Glomerular endothelial cell (primary cell): ENCODE data around the gene TCEAL3. TPM values are rescaled to one million over a fixed set of nuclear protein-coding genes. Genes with fewer than 3 reads are reported as not detected.
"Not testable (repeated sequence)": the region's sequence is repeated elsewhere in the genome, so short reads cannot be mapped to it uniquely, and the experiment has no call there.

Source experiments
- DNase-seq: peaks from one replicate; pipeline ENCODE4 v3.0.0-alpha.2; 2011; ENCODE audit warnings: low read depth, low spot score; ENCODE audit errors: extremely low read depth
- total RNA-seq: library from RNA; depleted of rRNA; stranded (reverse); fragments of >200 nt; gene quantifications from 2 replicates; pipeline ENCODE4 v1.2.3, GENCODE V29; 2015

TCEAL3 gene
- total RNA-seq, 1 donor from 2014 or later, result 19.0 TPM

GRCh38 chrX:103624111-103624510 is 16.3 kb downstream of the TCEAL3 start:
- DNase-seq, result no peak

- peak; percentile 36 for DNase-seq
These were observed 19.1 kb downstream of the TCEAL3 start for GRCh38 chrX:103626855-103627254.

DNA sequence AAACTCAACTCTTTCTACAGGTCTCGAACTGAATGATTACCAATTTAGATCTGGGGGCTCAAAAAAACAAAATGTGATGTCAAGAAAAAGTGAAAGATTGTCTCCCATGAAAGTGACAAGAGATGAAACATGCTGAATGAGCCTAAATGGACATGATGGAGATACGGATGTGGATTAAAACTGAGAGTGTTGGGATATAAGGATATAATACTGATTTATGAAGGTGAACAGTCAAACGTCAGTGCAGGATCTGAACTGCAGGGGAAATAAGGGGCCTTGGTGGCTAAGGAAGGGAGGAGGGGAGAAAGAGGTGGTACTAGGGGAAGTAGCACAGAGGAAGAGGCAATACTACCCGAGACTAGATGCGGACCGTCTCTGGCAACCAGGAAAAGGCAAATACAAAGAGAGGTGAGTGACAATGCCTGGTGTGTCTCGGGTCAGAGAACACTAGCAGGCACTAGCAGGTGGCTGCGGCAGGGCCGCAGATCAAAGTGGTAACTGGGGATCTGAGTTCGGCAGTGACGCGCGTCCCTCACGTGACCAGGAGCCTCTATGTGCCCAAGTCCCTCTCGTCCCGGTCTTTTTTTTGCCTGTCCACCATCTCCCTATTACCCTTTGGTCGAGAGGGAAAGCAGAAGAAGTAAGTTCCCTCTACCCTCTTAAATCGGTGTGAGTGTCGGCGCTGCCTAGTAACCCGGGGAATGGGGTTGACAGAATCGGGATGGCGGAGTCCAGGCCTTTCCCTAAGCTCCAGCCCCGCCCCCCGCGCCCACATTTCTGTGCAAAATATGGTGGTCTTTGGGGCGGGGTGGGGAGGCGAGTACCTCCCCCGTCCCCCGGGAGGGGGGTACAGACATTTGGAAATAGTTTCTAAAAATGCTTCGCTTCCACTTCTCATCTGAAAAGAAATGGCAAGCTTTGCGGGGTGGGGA is 20.9 kb downstream of the TCEAL3 start, which contains the start of gene TCEAL1:
TCEAL1 (plus strand) TSS at position 590 of the 932 bp plus-strand sequence. CDS start 942 bp downstream, outside the sequence.
- DNase-seq, result no peak

- DNase-seq, result no peak
These were observed 21.8 kb downstream of the TCEAL3 start for GRCh38 chrX:103629318-103630170.

GRCh38 chrX:103630171-103630511 is 22.4 kb downstream of the TCEAL3 start:
- DNase-seq, result no peak

DNA sequence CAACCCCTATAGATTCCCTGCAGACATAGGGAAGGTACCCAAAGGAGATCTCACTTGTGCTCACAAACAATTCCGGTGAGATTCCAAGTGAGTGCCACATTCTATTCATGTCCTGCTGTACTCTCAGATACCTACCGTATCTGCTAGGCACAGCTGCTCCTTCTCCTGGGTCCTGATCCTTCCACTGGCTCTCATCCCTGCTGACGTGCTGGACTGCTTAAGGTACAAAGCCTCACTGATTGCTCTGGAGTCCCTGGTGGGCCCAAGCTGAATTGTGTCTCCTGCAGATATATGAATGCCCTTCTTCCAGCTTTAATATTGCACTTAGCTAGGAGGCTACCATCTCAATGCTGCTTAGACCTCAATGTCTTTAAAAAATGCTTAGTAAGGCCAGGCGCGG is 23.4 kb downstream of the TCEAL3 start:
- DNase-seq, result no peak

DNA sequence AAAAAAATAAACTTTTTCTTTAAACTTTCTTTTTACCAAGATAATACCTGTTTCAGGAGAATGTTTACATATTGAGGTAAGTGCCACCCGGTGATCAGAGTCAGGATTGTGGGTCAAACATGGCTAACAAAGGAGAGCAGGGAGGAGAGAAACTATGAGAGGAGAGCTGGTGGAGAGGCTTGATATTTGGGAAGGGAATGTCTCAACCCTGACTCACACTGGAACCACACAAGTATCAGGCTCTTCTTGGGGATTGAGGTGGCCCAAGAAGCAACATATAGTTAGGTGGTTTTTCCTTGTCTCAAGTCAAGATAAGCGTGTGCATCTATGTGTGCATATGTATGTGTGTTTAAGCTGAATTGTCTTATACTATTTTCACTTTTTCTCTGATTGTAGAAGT is 27.7 kb downstream of the TCEAL3 start:
- DNase-seq, result no peak

DNA sequence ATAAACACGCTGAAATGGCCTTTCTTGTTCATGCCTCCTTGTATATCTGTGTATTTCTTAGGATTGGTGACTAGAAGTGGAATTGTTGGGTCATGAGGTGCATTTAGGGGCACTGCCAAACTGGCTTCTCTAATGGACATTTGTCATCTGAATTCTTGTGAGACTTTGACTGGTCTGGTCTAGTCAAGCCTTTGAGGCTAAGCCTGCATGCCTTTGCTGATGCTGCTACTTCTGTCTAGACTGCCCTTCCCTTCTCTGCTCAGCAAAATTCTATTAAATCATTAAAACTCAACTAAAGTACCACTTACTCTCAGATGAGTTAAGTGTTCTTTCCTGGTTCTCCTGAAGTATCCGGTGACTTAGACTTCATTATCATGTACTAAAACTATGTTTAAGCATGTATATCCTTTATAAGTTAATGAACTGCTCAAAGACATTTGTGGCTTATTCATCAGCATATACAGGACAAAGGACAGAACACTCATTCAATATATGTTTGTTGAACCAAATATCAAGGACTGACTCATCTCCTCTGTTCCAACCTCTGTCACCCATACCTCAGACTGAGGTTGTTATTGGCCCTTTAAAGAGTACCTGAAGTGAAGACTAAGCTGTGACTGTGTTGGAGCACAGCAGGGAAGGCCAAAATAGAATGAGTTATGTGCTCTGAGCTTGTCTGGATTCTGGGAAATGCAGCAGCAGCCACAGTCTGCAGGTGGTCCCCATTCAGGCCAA is 30.0 kb downstream of the TCEAL3 start:
- DNase-seq, result no peak

- not testable (repeated sequence) for DNase-seq
These were observed 30.9 kb downstream of the TCEAL3 start for GRCh38 chrX:103638479-103639346.

DNA sequence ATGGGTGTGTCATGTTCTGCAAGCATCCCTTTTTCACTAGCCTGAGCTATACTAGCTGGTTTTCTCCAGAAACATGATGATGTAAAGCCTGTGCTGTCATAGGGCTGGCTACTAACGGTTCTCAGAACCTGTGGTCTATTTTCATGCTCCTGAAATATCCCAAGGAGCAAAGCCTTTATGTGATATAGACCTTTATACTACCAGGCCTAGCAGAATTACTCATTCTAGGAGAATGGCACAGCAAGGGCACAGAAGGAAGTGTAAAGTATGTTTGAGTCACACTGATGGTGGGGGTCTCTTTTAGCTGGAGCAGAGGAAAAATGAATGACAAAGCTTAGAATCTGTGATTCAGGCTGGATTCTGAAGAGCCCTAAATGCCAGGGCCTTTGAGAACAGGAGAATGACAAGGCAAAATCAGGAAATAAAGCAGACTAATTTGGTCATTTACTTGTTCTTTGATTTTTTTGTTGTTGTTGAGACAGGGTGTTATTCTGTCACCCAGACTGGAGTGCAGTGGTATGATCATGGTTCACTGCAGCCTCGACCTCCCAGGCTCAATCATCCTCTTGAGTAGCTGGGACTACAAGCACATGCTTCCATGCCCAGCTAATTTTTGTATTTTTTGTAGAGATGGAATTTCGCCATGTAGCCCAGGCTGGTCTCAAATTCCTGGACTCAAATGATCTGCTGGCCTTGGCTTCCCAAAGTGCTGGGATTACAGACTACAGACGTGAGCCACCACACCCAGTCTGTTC is 32.8 kb downstream of the TCEAL3 start:
- no peak for DNase-seq

DNA sequence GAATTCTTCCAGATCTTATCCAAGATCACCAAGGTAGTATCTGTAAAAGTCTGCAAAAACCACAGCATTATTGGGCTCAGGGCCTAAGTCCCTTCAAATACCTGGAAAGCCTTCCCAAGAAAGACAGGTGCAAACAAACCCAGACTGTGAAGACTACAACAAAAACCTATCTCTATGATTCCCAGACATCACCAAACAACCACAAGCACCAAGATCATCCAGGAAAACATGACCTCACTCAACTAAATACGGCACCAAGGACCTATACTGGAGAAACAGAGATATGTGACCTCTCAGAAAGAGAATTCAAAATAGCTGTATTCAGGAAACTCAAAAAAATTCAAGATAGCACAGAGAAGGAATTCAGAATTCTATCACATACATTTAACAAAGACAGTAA is 36.4 kb downstream of the TCEAL3 start:
- no peak for DNase-seq

DNA sequence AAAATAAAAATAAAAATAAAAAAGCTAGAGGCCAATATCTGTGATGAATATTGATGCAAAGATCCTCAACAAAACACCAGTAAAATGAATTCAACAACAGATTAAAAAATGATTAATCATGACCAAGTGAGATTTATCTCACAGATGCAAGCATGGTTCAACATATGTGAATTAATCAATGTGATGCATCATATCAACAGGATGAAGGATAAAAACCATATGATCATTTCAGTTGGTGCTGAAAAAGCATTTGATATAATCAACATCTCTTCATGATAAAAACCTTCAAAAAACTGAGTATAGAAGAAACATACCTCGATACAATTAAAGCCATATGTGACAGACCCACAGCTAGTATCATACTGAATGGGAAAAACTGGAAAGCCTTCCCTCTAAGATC is 39.9 kb downstream of the TCEAL3 start:
- DNase-seq, result no peak

DNA sequence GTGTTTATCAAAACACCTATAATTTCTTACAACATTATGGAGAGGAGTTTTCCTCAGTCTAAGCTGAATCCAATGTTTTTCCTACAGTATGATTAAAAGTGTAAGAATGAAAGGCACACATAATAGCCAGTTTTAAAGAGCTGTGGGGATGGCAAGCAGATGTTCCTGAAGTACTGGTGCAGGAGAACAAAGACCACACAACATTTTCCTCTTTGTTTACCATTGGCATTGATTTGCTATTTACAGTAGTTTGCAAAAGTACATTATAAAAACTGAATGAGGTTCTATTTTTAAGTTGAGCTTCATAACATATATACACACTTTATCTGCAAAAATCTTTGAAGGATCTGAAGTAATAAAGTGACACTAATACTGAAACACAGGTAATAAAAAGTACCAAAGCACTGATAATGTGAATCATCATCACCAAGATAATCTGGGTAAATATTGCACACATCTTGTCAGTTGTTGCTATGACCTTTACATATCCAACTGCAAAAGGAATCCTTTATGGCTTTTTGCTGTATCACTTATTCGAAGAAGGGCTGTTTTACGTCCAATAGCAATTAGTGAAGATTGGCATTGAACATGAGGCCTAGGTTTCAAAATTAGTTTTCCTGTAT is 43.5 kb downstream of the TCEAL3 start:
- no peak for DNase-seq

- not testable (repeated sequence) for DNase-seq
These were observed 47.7 kb downstream of the TCEAL3 start for GRCh38 chrX:103655230-103656000.

- peak; percentile 12 for DNase-seq
These were observed 48.9 kb downstream of the TCEAL3 start for GRCh38 chrX:103656617-103657016.

DNA sequence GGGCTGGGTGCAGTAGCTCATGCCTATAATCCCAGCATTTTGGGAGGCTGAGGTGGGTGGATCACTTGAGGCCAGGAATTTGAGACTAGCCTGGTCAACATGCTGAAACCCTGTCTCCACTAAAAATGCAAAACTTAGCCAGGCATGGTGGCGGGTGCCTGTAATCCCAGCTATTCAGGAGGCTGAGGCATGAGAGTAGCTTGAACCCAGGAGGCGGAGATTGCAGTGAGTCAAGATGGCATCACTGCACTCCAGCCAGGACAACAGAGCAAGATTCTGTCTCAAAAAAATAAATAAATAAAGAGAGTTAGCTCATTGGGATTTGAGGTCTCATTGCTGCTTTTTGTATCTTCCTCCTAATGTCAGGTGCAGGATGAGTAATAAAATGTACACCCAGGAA is 49.3 kb downstream of the TCEAL3 start:
- not testable (repeated sequence) for DNase-seq

DNA sequence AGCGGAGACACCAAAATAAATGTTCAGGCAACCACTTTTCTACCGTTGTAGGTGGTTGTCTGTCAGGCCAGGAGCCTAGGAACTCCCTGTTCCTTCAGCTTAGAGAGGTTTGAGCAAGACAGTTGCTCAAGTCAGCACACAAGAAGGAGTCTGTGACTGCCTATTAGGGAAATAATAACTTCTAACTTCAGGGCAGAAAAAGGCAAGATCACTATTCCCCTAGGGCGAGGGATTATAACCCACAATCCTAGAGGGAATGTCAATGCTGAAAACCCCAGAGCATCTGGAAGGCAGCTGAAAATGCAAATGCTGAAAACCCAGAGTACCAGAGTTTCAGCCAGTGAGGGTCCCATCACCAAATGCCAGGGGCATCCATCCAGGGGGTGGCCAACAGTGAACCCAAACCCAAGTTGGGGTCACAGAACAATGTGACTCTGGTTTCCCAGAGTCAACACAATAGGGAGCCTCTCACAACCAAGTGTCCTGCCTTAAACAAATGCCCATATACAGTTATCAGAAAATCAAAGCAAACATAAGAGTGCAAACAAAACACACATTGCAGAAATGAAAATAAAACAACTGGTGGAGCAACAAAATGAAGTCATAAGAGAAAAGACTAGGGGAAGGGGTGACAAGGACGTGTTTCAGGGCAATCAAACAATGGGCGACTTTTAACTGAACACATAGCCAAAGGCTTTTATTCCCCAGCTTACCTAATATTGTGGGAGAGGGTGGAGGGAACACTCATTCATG is 51.1 kb downstream of the TCEAL3 start:
- DNase-seq, result no peak
